Measurements from ENCODE around the gene LRP1-AS. TPM values are rescaled to one million over a fixed set of nuclear protein-coding genes. Genes with fewer than 3 reads are reported as not detected.

The LRP1-AS gene
- total RNA-seq, 1 experiment from 2014 or later: not detected

GRCh38 chr12:57142727-57143126 is 4.7 kb downstream of the LRP1-AS start:
- CTCF ChIA-PET: no interaction called here
- ATAC-seq: no peak
- Histone ChIP-seq H3K4me3 (replicated peaks in 1 of 2; ENCODE audit: low read depth in 1 of 2, low read length in 2 of 2) (no peak overlapping the region), H3K9me3 (ENCODE audit: control insufficient read depth in 1 of 2, insufficient read depth in 1 of 2, low read depth in 1 of 2, low read length in 2 of 2) (no peaks in the 10 kb centered on the region), H3K27ac (ENCODE audit: low read depth, low read length) (no peak overlapping the region), H4K20me1 (ENCODE audit: insufficient read depth) (no peaks in the 10 kb centered on the region), H3K4me2 (ENCODE audit: low read length) (no peak overlapping the region), H3K4me1 (ENCODE audit: control insufficient read depth in 1 of 2, insufficient read depth in 2 of 2, low read length in 2 of 2) (no peaks in the 10 kb centered on the region), H3K36me3 (ENCODE audit: control insufficient read depth in 1 of 2, insufficient read depth in 2 of 2, low read length in 2 of 2) (peaks cover 0 to 18% of the 10 kb centered on the region in 2 experiments; a peak in 2 of 4 replicates), H2AFZ (ENCODE audit: low read depth, low read length, poor library complexity, severe bottlenecking) (no peak overlapping the region), H3K79me2 (ENCODE audit: insufficient read depth, low read length) (no peaks in the 10 kb centered on the region), H3K9ac (ENCODE audit: low read length) (no peak overlapping the region), H3K27me3 (ENCODE audit: insufficient read depth, low read length) (no peaks in the 10 kb centered on the region), H3K9me2 (ENCODE audit: insufficient read depth) (no peaks in the 10 kb centered on the region)
- TF ChIP-seq YY1 (IDR thresholded peaks at IDR 0.05; ENCODE audit: extremely low read depth, insufficient replicate concordance, low read depth, low read length): no peak
- no peak for TF ChIP-seq MAX (IDR thresholded peaks at IDR 0.05)
- no peak for TF ChIP-seq TCF7L2 (IDR thresholded peaks at IDR 0.05; ENCODE audit: borderline replicate concordance, extremely low read depth, insufficient read depth, insufficient read length)
- no peak for TF ChIP-seq ZBTB33 (IDR thresholded peaks at IDR 0.05; ENCODE audit: extremely low read depth, insufficient replicate concordance, low read length)
- TF ChIP-seq EGR1 (IDR thresholded peaks at IDR 0.05; ENCODE audit: low read depth): no peak
- no peak for TF ChIP-seq REST (IDR thresholded peaks at IDR 0.05; ENCODE audit: low read depth)
- no peak for TF ChIP-seq EZH2 (IDR thresholded peaks at IDR 0.05)
- no peak for TF ChIP-seq EZH2phosphoT487 (IDR thresholded peaks at IDR 0.05; ENCODE audit: borderline replicate concordance)
- no peak for TF ChIP-seq FOSL1 (IDR thresholded peaks at IDR 0.05; ENCODE audit: low read depth)
- no peak for TF ChIP-seq POLR2A (IDR thresholded peaks at IDR 0.05; ENCODE audit: borderline replicate concordance, extremely low read depth, insufficient read depth, insufficient read length)
- no peak for TF ChIP-seq RAD21 (IDR thresholded peaks at IDR 0.05; ENCODE audit: low read depth)
- no peak for TF ChIP-seq ATF3 (IDR thresholded peaks at IDR 0.05)
- no peak for TF ChIP-seq CBX3 (IDR thresholded peaks at IDR 0.05; ENCODE audit: low read depth)
- TF ChIP-seq ZFX (IDR thresholded peaks at IDR 0.05): no peak
- TF ChIP-seq SRF (IDR thresholded peaks at IDR 0.05; ENCODE audit: low read depth): no peak
- TF ChIP-seq JUND (IDR thresholded peaks at IDR 0.05): no peak
- no peak for TF ChIP-seq CTCF (IDR thresholded peaks at IDR 0.05 in 2 of 3, conservative IDR thresholded peaks at IDR 0.05 in 1 of 3; ENCODE audit: borderline replicate concordance in 1 of 3, insufficient read depth in 1 of 3, low read depth in 2 of 3, low read length in 2 of 3)
- intact Hi-C loops (cut with micrococcal nuclease): no loop called here
- POLR2A ChIA-PET: interaction anchor here (1.1 kb wide), 1 partner anchor 15 kb away, joined by 4 read pairs; the partner anchor contains the start of gene LRP1
- no peak for DNase-seq (ENCODE audit: low read depth, low spot score)
- RAD21 ChIA-PET (ENCODE audit: low non-redundant PET in 1 of 2, low total read pairs in 2 of 2, uncharacterized antibody in 2 of 2, unreplicated experiment in 2 of 2): no interaction called here
- no TSS peak for BruUV-seq (replicated peaks)

Data from HCT116 (cell line).